HT1080 (cell line): ENCODE results near the gene DOCK9. TPM values are rescaled to one million over a fixed set of nuclear protein-coding genes. Genes with fewer than 3 reads are reported as not detected.

Source experiments
- DNase-seq: peaks from one replicate; pipeline ENCODE4 v3.0.0-alpha.2; 2015; ENCODE audit warnings: low read depth
- total RNA-seq: library from RNA; depleted of rRNA; stranded (reverse); fragments of >200 nt; shearing (Covaris generic); gene quantifications from 2 replicates; pipeline ENCODE4 v1.2.3, GENCODE V29; 2014

The DOCK9 gene
- total RNA-seq, 1 experiment from 2014 or later = 77.7 TPM

DNA sequence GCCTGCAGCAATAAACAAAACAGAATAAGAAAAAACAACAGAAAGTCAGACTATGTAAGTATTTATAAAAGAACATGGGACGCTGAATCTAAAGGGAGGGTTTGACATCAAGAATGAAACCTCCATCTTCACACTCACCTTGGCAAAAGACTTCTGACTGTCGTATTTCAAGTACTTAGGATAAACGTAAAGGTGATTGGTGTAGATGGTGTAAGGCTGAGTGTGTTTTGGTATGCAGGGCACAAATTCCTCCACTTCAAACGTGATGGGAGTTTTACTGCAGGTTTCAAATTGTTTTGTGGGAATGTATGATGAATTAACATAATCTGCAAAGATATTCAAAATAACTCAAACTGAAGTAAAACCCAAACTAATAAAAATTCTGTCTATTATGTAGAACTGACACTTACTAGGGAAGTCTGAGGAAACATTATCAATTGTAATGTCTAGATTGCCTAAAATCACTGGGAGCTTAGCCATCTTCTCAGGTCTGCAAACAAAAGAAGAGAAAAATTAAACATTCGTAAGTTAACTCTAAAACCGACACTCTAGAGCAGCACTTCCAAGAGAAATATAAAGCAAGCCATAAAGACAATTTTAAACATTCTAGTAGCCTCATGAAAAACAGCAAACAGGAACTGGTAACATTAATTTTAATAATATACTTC lies 89.5 kb downstream of the DOCK9 start:
- no peak for DNase-seq

DNA sequence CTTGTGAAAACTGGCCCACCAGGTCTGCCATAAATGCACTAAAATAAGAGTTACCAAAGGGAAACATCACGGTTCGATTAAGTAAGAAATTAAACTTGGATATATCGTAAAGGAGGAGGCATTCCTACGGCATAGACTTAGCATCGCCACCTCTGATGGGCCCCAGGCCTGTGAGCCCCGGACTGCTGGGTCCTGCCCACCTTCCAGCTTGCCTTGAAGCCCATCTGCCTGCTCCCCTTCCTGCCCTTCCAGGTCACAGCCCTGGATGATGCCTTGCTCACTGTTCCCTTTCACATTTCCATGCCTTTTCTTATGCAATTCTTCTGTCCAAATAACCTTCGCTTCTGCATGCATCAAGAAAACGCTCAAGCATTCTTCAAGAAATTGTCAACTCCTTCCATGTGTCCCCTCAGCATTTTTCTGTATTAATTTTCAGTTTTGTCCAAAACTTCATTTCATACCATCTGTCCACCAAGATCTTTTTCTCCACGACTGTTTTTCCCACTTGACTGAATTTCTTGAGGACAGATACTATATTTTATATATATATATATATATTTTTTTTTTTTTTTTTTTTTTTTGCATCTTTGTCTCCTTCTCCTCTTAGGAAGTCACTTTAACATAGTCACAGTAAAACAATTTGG lies 91.2 kb downstream of the DOCK9 start:
- no peak for DNase-seq

DNA sequence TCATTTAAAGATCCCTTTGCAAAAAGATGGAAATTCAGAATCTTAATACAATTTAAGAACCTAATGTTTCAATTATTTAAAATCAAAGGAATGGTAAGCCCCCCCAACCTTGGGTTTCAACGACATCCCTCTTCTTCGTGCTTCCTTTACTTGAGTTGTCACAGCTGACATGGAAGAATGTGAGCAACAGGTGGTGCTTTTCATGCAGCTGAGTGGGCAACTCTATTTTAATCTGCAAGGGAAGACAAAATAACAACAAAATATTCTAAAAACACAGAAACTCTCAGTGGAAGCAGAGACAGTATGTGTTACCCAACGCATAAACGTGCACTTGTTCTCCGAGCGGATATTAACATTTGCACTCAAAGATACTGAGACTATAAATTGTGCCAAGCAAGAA lies 92.3 kb downstream of the DOCK9 start:
- DNase-seq = no peak

DNA sequence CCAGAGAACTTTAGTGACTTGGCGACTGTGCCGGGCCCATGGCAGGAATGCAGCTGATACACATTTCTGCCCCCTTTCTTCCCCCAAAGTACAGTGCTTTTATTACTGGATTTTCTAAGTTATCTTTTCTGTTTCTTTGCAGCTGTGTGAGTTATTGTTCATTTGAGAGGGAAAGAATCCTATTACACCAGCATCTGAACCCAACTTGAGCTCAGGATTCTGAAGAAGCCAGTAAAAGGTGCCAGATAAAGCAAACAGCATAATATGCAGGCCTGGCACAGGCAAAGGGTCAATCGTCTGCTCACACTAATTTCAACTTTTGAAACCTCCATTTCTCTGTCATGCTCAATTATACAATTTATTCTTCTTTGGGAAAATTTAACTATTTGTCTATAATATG lies 93.9 kb downstream of the DOCK9 start:
- DNase-seq = no peak

DNA sequence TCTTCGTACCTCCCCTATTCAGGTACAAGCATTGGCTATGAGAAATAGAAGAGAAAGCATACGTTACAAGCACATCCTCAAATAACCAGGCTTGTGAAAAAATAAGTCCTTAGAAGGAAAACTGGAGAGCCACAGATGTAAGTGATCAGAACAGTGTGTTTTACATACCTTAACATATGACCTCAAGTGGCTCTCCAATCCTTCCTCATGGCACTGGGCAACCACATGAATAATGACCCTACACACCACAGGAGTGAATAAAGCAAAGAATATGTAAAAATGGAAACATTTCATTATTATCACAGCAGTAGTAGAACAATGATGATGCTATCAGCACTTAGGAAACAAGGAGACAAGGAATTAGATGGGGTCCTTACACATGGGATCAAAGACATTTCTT lies 96.5 kb downstream of the DOCK9 start:
- DNase-seq = no peak

DNA sequence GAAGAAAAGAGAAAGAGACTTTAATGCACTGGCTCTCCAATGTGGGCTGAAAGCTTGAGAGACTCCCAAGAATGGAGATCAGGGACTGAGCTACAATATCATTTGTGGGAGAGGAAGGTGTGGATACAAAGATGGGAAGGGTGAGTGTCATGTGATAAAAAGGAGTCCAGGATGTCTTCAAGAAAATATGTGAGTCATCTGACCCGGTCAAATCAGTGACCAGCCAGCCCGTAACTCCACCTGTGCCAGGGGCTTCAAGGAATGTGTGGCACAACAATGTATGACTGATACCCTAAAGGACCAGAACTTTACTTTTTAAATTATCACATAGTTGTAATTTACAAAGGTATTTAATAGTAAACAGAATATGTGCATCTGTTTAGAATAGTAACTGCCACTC lies 97.2 kb downstream of the DOCK9 start:
- DNase-seq = no peak

DNA sequence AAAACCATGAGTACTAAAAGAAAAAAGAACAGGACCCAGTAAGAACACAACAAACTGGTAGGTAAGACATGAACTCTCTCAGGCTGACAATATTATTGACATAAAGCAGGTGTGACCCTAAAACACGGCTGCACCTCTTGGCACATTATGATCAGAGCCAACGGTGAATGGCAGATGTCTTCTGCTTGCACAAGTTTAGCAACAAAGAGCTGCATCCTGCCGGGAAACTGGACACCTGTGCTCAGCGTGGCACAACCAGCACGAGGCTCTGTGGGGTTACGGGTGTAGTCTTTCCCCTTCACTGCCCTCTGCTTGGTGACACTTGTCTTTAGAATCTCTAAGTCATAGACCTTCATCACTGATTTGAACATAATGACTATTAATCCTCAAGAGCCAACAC lies 97.9 kb downstream of the DOCK9 start:
- no peak for DNase-seq

DNA sequence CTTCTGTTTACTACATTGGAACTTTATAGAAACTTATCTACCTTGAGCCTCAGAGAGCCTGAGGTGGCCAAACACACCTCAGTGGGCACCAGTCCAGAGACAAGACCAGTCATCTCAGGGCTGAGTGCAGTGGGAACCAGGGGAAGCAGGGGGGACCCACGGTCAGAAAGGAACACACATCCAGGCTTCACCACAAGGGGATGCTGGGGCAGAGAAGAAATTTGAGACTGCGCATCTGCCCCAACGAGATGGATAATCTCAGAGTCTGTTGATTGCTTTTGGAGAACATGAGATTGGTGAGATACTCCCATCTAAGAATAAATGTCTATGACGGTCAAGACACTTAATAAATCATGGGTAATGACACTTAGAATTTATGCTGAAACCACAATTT lies 98.7 kb downstream of the DOCK9 start:
- DNase-seq = no peak

DNA sequence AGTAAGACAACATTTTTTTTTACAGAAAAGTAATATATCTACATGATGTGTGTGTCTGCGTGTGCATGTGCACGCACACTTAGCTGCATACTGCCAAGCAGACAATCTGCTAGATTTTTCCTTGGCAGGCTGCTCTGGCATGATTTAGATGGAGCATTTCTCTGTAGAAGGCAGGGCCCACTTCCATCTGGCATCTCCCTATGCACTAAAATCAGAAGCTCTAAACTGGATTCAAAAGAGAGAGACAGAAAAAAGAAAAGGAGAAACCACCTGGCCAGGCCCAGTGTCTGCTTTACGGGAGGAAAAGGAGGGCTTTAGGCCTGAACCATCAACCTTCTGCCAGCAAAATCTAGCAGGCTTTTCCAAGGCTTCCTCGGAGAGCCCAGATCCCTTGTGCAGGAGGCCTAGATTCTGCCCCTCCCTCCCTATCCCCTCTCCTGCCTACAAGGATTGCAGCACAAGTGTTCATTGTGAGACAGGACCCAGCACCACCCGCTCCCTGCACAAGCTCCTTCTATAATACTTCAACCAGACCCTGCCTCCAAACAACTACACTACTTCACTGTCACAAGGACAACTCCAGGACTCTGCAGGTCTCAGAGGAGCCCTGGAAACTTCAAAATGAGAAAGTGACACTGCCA lies 99.3 kb downstream of the DOCK9 start:
- no peak for DNase-seq

DNA sequence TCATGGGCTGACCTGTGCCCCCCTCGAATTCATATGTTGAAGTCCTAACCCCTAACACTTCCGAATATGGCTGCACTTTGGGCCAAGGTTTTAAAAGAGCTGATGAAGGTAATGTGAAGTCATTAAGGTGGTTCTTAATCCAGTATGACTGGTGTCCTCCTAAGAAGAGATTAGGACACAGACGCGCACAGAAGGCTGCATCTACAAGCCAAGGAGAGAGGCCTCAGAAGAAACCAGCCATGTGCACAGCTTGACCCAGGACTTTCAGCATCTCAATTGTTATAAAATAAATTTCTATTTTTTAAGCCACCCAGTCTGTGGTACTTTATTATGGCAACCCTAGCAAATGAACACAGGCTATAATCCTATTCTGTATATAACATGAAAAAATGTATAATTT lies 99.9 kb downstream of the DOCK9 start:
- no peak for DNase-seq

DNA sequence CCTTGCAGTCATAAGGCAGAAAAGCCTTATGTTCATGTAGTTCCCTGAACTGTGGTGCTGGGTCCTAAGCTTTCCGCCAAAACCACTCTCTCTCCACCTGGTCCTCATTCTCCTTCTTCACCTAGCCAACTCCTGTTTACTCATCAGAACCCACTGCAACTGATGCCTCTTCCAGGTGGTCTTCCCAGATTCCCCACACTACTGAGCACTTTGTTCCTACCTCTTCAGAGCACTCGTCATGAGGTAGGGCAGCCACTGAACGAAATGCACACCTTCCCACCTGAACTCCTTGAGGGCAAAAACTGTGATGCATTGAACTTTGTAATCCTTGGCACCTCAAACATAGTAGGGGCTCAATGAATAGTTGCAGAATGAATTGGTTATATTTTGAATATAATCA lies 100.4 kb downstream of the DOCK9 start:
- no peak for DNase-seq

DNA sequence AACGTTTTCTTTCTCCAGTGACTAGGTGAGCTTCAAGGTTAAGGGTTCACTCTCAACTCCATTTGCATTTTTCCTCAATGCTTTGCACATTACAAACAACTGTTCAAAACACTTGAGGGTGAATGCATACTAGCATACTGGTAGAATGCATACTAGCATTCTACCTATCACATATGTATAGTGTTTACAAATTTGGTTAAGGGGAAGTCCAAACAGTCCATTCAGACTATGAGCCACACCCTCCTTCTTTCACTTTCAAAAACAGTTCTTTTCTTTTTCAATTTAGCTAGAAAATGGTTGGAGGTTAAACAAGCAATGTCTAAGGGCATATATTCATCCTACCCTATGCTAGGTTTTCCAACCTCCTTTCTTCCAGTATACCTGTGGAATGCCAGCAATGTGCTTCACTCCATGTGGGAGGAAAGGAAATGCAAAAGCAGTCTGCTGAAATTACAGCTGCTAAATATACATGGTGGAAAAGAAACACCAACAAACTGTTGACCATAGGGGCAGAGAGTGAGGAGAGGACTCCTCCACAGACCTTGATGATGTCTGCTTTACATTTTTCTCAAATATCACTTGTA lies 102.6 kb downstream of the DOCK9 start:
- DNase-seq = no peak

DNA sequence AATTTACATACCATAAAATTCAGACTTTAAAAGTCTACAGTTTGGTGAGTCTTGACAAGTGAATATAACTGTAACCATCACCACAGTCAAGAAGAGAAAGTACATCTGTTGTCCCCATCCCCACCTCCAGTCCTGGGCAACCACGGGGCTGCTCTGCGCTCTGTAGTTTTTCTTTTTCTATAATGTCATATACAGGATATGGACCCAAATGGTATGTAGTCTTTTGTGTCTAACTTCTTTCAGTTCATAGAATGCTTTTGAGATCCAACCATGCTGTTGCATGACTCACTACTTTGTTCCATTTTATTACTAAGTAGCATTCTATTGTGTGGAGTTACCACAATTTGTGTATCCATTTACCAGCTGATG lies 103.9 kb downstream of the DOCK9 start:
- no peak for DNase-seq

DNA sequence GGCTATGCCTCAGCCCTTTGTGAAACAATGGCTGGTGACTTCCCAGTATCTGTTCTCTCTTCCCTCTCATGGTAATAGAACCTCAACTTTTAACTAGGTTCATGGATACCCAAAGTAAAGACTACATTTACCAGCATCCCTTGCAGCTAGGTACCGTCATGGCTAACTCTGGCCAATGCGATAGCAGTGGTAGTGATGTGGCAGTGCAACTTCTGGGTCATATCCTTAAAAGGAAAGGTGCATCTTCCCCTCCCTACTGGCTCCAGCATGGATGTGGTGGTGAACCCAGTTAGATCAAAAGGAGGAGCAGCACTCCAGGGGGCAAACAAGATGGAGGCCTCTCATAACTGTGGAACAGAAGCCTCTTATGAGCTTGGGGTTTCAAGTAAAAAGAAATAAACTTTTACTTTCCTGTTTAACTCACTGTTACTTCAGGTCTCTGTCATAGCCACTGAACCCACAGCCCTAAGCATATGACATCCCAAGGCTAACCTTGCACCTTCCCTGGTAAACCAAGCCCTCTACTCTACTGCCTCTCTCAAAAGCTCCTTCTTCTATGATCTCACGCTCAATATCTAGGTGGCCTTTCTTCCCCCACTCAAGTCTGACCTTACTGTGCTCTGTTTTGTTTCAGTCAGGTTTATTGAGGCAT lies 104.4 kb downstream of the DOCK9 start:
- peak; percentile 13 for DNase-seq

DNA sequence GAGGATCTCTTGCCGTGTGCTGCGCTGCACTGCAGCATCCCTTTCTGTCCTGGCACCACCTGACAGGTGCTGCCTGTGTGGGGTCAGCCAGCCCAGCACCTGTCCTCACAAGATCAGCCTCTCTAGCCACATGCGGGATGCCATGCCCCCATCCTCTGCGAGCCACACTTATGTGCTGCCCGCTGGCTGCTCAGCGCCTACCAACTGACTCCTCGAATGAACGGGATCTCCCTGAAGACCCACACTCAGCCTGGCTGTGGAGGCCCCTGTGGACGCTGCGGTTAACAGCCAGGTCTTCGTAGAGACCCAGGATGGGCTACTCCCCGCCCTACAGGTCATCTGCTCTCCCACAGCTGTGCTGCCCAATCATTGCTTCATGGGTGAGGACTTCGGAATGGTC lies 106.1 kb downstream of the DOCK9 start:
- no peak for DNase-seq

DNA sequence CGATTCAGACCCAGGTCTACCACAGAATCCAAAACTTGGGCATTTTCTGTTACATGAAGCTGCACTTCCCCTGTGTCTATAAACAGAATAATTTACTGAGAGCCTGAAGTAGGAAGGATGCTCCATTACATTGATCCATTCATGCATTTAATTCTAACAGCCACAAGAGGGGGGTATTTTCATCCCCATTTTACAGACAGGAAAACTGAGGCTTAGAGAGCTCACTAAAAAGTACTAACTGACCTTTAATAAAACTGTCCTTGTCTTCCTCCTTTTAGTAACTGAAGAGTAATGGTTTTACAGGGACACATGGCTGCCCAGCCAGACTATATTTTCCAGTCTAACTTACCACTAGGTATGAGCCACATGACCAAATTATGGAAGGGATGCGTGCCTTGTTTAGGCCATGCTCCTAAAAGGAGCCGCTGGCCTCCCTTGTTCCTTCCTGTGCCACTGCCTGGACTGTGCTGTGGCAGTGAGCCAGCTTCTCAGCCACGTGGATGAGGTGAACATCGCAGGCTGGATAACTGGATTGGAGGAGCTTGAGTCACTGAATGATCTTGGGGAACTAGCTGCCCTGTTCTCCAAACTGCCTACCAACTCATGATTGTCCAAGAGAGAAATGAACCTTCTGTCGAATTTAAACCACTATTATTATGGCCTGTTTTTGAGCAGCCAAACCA lies 108.3 kb downstream of the DOCK9 start:
- peak; percentile 52 for DNase-seq

DNA sequence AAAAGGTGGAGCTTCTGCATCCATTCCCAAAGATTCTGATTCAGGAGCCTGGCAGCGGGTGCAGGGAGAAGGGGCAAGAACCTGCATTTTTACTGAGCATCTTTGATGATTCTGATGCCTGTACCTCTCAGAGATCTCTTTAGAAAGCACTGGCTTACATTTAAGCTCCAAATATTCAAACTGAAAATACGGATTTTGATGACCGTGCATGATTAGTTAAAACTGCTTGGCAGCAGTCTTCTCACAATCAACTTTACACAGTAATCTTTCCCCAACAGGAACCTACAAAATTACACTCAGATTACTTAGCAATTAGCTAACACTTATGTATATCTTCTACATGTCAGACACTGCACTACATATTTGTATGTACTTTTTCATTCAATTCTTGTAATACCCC lies 108.9 kb downstream of the DOCK9 start:
- DNase-seq = no peak

DNA sequence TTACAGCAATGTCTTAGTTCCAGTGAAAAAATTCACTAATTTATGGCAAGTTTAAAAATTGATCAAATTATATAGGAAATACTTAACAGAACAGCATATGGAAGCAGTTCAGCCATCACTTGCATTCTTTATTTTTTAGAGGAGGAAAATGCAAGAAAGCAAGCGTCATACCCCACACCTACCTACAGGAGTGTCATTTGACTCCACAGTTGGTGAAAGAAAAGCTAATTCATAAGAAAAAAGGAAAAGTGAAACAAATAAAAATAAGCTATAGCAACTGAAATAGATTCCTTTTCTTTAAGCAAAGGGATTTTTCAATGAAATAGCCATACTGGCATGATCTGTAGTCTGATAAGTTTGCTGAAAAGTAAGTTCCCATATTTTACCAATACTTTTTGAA lies 111.0 kb downstream of the DOCK9 start:
- DNase-seq = no peak

DNA sequence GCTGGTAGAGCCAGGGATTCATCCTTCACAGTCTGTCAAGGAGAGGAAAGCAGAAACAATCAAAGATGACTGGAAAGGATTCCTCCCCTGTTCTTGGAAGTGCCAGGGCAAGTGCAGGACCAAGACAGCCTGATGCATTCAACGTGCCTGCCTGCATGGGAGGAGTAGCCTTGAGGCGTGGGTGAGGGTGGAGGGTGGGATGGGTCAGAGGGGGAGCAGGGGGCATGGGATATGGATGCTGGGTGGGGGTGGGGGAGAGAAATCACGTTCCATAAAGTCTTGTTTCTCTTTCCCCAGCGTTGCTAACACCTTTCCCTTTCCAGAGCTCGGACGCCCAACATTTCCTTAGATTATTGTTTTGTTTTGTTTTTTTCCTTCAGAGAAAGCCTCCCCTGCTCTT lies 117.4 kb downstream of the DOCK9 start:
- DNase-seq = no peak

DNA sequence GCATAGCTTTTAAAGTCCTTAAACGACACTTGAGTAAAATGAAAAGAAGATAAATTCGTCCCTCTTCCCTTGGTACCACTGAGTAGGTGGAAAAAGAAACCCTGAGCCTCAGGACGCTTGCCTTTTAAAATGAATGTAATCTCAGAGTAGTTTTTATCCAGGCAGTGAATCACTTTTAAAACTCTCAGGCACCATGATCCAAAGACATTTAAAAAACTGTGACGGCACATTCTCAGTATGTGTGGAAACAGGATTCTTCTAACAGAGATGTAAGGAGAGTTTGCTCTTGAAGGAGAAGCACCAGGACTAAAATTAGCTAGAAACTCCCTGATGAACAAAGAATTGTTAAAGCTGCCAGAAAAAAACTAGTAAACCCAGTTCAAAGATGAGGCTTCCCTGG lies 119.7 kb downstream of the DOCK9 start:
- DNase-seq = no peak

DNA sequence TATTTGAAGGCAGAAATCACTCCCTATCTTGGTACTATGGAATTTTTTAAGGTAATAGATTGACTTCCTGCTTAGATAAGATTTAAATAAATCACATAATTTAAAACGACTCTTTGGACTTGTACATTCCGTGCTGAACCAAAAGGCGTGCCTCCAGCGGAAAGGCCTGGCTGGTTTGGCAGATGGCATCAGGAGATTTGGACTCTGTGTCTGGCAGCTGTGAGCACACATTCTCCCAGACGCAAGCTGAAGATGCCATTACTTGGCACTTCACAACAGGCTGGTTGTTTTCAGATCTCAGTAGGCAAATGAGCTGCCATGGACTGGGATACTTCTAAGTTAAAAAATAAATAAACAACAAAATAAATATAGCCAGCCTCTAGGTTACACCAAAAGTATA lies 120.9 kb downstream of the DOCK9 start:
- DNase-seq = no peak

DNA sequence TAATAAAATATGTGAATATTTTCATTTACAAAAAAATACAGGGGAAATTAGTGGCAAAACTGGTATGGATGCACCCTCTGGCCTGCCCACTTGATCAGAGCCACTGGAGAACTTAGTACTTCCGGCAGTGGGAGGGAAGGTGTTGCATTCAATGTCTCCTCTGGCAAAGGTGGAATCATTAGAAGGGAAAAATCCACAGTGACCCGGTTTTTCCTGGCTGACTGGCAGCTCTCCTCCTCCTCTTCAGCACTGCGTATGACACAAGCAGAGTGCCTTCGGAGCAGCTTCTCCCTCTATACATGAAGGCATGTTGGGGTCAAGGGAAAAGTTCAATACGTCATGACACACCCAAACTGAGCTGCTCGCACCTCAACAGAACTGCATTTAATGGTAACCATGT lies 123.4 kb downstream of the DOCK9 start:
- DNase-seq = no peak
